Neural cell (in vitro differentiated cells): Measurements from ENCODE around the gene PLCD1.

Source experiments
- EZH2 ChIP-seq: fragments of 200-600, 300-800 bp; shearing (Covaris generic), sonication (generic); IDR thresholded peaks from 2 replicates; pipeline ENCODE4 v1.6.1; 2014; ENCODE audit warnings: antibody characterized with exemption, low read length, borderline replicate concordance, mild to moderate bottlenecking; ENCODE audit not compliant: insufficient read depth, poor library complexity, severe bottlenecking
- POLR2AphosphoS5 ChIP-seq: IDR thresholded peaks from 2 replicates; pipeline ENCODE4 v1.6.1; 2012
- TAF1 ChIP-seq: IDR thresholded peaks from 2 replicates; pipeline ENCODE4 v1.6.1; 2012; ENCODE audit warnings: low read depth
- TF ChIP-seq, protein P1 (sequence below): fragments of 450-650 bp; IDR thresholded peaks from 2 replicates; pipeline ENCODE4 v1.5.1; 2014; ENCODE audit warnings: antibody characterized with exemption, mild to moderate bottlenecking, moderate library complexity; ENCODE audit not compliant: poor library complexity, severe bottlenecking
- TF ChIP-seq, protein P2 (sequence below): IDR thresholded peaks from 2 replicates; pipeline ENCODE4 v1.6.1; 2012; ENCODE audit warnings: borderline replicate concordance

- TF ChIP-seq, protein P1, sequence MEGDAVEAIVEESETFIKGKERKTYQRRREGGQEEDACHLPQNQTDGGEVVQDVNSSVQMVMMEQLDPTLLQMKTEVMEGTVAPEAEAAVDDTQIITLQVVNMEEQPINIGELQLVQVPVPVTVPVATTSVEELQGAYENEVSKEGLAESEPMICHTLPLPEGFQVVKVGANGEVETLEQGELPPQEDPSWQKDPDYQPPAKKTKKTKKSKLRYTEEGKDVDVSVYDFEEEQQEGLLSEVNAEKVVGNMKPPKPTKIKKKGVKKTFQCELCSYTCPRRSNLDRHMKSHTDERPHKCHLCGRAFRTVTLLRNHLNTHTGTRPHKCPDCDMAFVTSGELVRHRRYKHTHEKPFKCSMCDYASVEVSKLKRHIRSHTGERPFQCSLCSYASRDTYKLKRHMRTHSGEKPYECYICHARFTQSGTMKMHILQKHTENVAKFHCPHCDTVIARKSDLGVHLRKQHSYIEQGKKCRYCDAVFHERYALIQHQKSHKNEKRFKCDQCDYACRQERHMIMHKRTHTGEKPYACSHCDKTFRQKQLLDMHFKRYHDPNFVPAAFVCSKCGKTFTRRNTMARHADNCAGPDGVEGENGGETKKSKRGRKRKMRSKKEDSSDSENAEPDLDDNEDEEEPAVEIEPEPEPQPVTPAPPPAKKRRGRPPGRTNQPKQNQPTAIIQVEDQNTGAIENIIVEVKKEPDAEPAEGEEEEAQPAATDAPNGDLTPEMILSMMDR = no peak
- no peak for TF ChIP-seq TAF1
- no peak for TF ChIP-seq EZH2
- no peak for TF ChIP-seq POLR2AphosphoS5
- TF ChIP-seq, protein P2, sequence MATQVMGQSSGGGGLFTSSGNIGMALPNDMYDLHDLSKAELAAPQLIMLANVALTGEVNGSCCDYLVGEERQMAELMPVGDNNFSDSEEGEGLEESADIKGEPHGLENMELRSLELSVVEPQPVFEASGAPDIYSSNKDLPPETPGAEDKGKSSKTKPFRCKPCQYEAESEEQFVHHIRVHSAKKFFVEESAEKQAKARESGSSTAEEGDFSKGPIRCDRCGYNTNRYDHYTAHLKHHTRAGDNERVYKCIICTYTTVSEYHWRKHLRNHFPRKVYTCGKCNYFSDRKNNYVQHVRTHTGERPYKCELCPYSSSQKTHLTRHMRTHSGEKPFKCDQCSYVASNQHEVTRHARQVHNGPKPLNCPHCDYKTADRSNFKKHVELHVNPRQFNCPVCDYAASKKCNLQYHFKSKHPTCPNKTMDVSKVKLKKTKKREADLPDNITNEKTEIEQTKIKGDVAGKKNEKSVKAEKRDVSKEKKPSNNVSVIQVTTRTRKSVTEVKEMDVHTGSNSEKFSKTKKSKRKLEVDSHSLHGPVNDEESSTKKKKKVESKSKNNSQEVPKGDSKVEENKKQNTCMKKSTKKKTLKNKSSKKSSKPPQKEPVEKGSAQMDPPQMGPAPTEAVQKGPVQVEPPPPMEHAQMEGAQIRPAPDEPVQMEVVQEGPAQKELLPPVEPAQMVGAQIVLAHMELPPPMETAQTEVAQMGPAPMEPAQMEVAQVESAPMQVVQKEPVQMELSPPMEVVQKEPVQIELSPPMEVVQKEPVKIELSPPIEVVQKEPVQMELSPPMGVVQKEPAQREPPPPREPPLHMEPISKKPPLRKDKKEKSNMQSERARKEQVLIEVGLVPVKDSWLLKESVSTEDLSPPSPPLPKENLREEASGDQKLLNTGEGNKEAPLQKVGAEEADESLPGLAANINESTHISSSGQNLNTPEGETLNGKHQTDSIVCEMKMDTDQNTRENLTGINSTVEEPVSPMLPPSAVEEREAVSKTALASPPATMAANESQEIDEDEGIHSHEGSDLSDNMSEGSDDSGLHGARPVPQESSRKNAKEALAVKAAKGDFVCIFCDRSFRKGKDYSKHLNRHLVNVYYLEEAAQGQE = no peak
These were observed 22.9 kb downstream of the PLCD1 start for GRCh38 chr3:38006445-38006995.
